ENCODE measurements around the gene ATG3.
"Not testable (repeated sequence)": the region's sequence is repeated elsewhere in the genome, so short reads cannot be mapped to it uniquely, and the experiment has no call there.

ATG3 gene

DNA sequence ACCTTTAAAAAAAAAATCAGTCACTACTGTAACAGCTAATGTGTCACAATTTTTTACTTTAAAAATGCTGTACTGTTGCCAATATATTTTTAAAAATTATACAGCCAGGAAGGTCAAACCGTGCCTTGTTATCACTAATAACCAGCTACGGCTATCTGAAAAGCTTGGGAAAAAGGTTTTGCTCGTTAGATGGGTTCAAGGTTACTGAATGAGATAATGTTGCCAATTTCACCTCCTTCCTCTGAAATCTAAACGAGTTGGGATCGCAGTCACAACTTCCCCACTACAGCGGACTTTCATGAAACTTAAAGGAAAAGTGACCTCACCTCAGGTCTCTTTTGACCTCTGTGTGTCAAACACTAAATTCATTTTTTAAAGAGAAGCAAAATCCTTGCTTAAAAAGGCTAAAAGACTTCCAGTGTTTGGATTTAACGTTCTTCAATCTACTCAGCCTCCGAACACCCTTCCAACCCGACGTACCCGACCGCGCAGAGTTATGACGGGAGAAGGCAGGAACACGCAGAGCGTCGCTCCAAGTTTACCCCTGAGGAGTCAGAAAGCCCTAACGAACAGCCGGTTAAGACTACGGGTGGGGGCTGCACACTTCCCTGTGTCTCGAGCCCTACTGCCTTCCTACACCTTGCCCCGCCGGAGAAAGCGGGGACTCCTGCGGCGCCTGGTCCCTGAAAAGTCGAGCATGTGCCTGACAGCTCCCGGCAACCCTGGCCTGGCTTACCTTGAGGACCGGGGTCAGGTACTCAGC is 860 bp downstream of the ATG3 start:
- peak; percentile 60 for DNase-seq

DNA sequence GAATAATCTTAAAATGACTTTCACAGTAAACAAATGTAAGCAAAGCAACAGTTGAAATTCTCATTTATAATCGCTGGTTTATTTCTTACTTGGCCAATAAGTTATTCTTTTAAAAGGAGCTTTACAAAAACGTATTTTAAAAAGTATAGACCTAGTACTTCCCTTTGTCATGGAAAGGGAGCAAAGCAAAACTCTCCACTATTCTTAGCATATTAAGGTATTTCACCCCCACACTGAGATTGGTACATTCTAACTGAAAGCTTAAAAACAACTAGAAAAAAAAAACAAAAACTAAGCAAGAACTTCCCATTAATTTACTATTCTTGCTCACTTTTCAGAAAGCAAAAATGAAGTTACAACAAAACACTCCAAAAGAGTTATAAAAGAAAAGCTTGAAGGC is 1.5 kb downstream of the ATG3 start:
- no peak for DNase-seq

DNA sequence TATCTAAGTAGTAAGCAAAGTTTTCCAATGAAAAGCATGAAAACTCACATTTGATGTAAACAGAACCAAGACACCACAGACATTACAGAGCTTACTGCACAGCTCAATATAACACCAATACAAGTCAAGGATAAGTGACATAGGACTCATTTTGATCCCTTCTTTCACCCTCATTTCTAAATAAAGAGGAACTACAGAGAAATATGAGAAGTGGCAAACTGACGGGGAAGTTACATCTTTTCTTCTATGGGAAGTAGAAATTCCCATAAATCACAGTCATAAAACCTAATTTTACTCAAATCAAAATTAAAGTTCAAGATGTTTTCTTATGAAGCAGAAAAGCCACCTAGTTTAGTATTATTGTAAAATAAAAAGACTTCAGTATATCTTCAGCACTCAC is 3.8 kb downstream of the ATG3 start:
- no peak for DNase-seq

DNA sequence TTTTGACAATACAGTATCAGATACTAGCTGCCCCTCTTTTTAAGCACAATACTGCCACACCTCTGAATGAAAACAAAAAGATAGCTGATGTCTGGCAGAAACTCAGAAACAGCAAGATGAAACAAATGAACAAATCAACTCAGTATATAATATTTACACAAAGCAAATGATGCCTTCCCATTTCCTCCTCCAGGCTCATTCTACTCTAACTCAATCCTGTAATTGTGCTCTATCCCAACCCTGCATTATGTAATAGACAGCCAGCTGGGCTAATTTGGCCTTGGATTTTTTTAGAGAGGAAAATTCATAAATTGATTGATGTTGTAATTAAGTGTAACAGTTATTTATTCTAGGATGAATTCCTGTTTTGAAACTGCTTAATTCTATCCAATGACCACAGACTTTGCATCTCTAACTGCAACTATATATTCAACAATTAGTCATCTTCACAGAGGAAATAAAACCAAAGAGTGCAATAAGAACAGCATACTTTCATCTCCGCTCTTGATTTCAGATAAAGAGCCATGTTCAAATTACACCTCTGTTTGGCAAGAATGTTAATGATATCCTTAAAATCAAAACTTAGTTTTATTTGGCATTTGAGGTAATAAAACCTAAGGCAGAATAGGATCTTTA is 6.1 kb downstream of the ATG3 start:
- DNase-seq: no peak

DNA sequence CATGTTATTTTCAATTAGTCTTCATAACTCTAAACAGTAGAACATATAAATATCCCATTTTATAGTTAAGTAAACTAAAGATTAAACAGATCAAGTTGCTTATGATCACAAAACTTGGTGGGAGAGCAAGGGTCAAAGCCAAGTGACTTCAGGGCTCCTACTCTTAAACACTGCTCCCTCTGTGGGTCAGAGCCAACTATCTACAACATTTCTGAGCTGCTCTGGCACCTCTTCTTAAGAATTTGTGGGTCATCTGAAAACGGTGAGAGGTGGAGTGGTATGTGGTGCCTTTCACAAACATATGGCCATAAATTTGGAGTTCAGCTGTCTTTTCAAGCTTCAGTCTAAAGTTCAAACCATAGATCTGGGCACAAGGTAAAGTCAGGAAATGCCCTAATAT is 10.9 kb downstream of the ATG3 start:
- DNase-seq: no peak

DNA sequence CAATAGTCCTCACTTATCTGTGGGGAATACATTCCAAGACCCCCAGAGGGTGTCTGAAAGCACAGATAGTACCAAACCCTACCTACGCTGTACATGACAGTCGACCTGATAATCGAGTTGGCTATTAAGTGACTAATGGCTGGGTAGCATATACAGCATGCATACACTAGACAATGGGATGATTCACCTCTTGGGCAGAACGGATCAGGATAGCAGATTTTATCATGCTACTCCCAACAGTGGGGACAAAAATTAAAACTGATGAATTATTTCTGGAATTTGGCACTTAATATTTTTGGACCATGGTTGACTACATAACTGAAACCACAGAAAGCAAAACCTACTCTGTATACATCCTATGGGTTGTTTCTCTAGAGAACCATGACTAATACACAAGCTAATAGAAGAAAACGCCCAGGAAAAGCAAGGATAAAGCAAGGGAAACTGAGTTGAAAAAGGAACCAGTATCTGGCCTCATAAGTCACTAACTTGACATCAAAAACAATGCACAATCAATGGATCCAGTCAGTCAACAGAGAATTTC is 15.5 kb downstream of the ATG3 start:
- no peak for DNase-seq

DNA sequence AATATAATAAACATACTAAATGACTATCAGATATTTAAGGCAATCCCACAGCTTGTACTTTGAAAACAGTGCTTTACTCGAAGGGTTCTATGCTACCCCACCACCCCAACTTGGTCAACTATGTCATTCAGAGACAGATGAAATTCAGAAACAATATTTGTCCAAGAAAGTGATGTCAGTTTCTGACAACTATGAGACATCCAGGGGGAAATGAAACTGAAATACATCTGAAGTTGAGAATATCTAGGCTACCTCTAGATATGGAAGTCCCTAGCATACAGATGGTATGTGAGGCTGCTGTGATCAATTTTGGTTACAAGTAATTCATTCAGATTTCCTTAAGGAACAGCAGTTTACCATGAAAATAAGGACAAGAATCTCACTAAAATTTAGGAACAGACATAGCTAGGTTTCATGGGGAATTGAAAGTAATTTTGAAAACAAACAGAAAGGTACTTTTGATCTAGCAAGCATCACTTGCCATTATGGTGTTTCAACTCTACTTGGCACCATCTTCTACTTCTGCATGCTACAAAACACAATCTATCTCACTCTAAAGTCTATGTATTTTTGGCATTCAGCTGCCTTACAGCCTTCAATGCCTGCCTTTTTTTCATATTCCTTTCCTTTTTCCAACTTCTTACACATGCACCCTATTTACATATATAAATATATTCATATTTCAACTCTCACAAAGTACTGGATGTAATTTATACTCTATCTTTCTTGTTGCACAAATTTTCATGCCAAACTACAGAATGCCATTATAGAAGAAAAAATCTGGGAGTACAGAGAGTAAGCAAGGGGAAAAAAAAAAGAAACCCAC is 21.7 kb downstream of the ATG3 start:
- DNase-seq: no peak

DNA sequence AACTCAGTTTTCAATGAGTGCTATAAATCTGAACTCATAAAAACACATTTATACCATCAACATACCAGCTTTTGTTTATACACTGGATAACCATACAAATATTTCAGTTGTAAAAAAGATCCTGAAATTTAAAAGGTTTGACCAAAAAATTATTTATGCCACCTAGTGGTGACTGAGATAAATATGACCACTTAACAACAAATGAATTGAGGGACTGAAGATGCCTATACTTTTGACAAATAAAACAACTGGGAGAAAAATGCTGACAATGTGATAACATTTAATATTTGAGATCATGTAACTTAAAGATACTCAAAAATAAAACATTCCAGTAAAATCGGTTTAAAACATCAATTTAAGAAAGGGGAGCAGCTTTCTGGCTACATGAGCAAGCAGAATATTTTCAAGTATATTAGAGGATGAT is 30.4 kb downstream of the ATG3 start:
- DNase-seq: no peak

DNA sequence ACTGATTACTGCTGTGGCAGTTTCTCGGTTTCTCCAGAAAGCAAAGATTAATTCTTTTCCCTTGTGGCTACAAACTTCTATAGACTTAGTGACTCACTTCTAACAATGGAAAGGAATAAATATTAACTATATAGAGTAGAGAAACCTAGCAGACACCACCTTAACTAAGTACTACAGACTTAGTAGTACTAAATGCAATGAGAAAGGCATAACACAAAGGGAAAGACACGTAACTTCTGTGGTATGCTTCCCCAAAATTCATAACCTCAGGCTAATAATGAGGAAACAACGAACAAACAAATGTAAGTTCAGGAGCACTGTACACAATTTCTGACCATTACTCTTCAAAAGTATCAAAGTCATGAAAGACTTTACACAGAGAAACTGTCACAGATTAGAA is 31.2 kb downstream of the ATG3 start:
- DNase-seq: no peak

DNA sequence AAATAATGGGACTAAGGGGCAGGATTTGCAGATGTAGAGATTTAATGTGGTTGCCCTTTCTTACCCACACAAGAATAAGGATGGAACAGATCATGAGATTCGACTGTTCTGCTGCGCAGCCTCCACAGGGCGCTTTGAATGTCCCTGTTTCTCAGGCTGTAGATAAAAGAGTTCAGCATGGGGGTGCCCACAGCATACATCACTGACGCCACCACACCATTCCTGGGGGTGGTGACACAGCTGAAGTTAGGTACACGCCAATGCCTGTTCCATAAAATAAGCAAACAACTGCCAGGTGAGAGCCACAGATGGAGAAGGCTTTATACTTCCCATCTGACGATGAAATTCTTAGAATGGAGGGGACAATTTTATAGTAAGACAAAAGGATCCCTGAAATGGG is 37.6 kb downstream of the ATG3 start:
- DNase-seq: not testable (repeated sequence)

DNA sequence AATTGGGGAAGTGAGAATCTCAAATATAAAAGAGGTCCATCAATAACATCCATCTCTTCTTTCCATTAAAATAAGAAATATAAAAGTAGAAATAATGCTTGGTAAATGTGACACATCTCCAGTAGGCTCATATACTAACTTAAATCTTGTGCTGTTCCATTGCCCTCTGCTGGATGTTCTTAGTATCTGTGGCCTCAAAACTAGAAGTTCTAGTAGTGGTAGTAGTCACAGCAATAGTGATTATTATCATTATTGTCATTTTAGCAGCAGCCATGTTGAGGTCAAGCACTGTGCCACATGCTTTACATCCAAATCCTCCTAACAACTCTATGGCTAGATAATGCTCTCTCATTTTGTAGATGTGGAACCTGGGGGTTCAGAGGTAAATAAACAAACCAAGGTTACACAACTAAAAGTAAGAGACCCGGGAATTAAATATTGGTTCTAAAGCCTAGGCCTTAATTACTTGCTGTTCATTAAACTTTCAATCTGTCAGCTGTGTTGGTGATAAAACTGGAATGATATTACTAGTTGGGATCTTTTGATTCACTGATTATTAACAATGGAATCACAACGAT is 42.2 kb downstream of the ATG3 start:
- peak; percentile 20 for DNase-seq

DNA sequence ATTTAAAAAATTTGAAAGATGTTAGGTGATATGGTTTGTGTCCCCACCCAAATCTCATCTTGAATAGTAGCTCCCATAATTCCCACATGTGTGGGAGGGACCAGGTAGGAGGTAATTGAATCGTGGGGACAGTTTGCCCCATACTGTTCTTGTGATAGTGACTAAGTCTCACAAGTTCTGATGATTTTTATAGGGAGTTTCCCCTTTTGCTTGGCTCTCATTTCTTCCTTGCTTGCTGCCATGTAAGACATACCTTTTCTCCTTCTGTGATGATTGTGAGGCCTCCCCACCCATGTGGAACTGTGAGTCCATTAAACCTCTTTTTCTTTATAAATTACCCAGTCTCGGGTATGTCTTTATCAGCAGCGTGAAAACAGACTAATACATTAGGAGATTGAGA is 42.8 kb downstream of the ATG3 start:
- not testable (repeated sequence) for DNase-seq

DNA sequence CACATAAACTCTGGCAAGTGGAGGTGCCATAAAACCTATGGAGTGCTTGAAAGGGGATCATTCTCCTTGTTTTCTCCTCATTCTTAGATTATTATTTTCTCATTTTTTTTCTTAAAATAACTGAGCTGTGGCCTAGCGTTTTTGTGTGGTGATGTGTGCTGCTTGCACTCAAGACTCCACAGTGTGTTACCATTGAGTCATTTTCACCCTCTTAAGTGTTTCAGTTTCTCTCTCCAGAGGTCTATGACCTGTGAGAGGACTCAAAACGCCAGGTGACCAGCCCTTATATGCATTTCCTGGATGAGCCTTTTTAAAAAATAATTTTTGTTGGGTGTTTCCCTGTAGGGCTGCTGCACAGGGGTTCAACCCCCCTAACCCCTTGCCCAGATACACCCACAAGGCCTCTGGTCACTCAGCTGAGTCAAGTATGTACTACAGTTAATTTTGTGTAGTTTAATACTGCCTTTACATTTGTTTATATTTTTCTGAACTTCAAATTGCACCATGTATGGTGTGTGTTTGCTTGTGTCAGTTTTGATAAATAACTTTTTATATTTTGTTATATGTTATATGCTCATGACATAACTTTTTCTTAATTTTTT is 47.1 kb downstream of the ATG3 start:
- no peak for DNase-seq

DNA sequence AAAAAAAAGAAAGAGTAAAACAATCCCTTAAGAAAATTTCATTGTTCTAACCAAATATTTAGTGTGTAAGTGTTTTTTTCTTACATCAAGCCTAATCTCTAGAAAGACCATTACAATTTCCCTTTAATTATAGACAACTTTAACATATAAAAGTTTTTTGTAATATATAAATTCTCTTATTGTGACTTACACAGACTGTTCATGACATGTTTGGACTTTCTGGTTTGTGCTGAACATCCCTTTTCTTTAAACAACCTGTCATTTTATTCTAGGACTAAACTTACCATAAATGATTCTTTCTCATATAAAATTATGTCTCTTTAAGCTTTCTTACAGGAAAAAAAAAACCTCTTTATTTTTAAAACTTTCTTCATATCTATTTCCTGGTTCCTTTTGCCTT is 49.4 kb downstream of the ATG3 start:
- no peak for DNase-seq

DNA sequence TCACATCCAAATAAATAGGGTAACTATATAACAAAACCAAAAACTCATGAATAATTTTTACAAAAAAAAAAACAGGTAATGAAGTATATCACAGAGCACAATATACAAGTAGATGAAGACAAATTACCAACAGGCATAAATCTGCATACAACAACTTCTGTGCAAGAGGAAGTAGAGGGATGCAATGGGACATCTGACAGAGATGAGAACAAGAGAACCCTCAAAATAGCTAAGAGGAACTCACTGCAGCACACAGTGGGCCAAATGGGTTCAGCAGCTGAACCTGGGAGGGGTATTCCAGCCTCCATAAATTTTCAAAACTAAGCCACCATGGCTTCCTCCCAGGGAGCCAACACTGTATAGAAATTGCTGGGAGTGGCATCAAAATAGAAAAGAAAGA is 52.9 kb downstream of the ATG3 start:
- DNase-seq: no peak

DNA sequence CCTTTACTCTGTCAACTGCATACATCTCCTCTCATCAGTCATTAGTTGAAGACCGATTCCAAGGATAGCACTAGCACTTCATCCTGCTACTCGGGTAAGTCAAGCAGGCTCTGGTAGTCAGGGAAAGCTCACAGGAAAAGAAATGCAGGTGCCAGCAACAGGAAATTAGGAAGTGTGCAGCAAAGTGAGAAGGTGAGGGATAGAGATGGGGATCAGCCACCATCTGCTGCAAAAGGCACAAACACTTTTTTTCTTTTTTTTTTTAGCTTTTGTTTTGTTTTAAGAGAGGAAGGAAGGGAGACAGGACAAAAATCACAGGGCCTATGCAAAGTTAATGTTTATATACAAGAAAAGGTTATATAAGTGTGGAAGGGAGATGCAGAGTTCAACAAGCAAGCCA is 53.5 kb downstream of the ATG3 start:
- DNase-seq: no peak

DNA sequence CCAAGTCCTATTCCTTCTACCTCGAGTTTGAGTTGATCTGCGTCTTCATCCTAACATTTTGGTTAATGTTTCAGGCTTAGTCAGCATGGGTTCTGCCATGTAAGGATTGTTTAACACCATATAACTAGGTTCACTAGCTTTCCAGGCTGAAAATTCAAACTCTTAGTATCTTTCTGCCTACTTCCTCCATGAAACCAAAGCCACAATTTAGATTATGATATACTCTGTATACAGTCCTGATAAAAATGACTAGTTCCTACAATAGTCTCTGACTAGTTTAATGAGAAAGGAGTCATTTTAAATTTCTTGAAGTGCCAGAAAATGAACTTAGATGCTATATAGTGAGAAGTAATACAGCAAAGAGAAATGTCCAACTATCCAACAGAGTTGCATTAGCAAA is 55.9 kb downstream of the ATG3 start:
- no peak for DNase-seq

DNA sequence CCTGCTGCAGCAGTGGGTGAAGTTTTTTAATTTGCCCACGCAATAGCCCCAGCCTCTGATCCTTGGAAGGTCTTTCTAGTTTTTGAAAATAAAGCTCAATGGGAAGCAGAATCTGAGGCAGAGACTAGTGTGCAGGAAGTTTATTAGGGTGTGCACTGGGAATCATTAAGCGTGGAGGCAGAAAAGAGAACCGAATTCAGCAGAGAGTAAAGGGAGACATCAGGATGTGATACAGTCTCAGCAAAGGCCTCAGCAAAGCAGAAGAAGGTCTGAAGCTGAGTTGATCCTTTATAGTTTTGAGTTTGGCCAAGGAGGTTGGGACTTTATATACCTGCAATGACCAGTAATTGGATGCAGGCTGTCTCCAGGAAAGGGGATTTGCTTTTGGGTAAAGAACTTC is 57.6 kb downstream of the ATG3 start:
- no peak for DNase-seq

DNA sequence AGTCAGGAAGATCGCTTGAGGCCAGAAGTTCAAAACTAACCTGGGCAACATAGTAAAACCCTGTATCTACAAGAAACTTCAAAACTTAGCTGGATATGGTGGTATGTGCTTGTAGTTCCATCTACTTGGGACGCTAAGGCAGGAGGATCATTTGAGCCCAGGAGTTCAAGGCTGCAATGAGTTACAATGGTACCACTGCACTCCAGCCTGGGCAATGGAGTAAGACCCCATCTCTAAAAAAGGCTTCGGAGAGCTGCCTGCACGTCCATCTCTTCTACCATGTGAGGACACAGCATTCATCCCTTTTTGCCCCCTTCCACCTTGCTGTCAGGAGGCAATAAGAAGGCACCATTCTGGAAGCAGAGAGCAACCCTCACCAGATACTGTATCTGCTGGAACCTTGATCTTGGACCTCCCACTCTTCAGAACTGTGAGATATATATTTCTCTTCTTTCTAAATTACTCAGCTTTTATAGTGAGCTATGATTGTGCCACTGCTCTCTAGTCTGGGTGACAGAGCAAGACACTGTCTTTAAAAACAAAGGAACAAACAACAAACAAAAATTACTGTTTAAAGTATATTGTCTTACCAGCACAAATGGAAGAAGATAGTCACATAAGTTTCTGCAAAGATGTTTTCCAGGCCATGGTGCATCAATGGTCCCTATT is 58.3 kb downstream of the ATG3 start:
- no peak for DNase-seq

DNA sequence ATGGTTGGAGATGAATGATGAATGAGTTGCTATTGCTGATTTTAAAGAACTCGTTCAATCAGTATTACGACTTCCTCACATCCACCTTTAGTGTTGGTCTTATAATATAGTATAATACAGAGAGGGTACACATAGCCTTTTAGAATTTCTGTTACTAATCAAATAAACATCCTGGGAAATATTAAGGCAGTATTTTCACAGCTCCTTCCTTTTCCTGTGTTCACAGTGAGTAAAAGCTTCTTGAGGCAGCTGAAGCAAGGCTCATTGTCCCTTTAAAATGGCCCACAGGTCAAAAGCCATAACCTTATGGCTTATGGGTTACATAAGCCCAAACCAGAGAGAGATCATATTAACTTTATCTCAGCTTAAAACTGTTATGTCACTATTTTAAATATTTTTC is 61.1 kb downstream of the ATG3 start:
- no peak for DNase-seq

DNA sequence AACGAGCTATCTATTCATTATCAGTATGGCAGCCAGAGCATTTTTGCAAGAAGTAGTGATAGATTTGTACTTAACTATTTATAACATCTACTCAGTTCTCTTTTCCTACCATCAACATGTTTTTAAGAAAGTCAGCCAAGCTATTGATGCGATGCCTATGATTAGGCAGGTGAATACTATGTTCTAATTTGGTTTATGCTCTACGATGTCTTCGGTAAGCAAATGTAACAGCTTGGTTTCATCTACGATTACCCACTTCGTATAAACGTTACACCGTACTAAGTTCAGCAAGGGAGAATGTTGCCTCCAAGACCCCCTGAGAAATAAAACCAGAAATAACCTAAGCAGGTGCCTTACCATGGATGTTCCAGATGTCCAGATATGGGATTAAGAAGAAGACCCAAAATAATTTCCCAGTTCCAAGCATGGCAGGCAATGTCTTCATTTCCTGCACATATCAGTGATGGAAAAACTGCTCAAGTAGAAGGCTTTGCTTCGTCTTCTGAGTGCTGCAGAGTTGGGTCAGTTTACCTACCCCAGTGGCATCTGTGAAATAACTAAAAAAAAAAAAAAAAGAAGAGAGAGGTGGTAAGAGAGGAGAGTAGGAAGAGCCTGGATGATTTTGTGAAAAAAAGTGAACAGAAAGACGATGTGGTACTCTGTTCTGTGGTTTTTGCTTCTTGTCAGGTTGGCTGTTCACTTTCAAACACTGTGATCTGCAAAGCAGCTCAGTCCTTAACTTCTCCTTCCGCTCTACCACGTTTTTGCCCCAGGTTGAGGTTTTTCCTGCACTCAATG is 62.6 kb downstream of the ATG3 start, which contains the start of gene BTLA:
Gene BTLA, minus strand, starts transcription at position 559 of the 798 bp plus-strand sequence. Its CDS starts 114 bp downstream, at position 445.
- no peak for DNase-seq
